ENCODE measurements around the gene OVCA2.

GRCh38 chr17:2076087-2076984, 34.5 kb downstream of the OVCA2 start:
- TF ChIP-seq, protein P1, sequence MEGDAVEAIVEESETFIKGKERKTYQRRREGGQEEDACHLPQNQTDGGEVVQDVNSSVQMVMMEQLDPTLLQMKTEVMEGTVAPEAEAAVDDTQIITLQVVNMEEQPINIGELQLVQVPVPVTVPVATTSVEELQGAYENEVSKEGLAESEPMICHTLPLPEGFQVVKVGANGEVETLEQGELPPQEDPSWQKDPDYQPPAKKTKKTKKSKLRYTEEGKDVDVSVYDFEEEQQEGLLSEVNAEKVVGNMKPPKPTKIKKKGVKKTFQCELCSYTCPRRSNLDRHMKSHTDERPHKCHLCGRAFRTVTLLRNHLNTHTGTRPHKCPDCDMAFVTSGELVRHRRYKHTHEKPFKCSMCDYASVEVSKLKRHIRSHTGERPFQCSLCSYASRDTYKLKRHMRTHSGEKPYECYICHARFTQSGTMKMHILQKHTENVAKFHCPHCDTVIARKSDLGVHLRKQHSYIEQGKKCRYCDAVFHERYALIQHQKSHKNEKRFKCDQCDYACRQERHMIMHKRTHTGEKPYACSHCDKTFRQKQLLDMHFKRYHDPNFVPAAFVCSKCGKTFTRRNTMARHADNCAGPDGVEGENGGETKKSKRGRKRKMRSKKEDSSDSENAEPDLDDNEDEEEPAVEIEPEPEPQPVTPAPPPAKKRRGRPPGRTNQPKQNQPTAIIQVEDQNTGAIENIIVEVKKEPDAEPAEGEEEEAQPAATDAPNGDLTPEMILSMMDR (IDR thresholded peaks at IDR 0.05): no peak
- TF ChIP-seq POLR2A (IDR thresholded peaks at IDR 0.05; ENCODE audit: low read length) (no peak), RAD21 (conservative IDR thresholded peaks at IDR 0.05 in 1 of 2, IDR thresholded peaks at IDR 0.05 in 1 of 2) (no peak)

All from A549 (cell line).